NCI-H146 (cell line): ENCODE measurements around the gene NRTN.
"Not testable (repeated sequence)": the region's sequence is repeated elsewhere in the genome, so short reads cannot be mapped to it uniquely, and the experiment has no call there.

Experiments used
- DNase-seq: peaks from one replicate; lab custom pipeline; 2025; lab: John Stamatoyannopoulos, UW

NRTN gene, protein sequence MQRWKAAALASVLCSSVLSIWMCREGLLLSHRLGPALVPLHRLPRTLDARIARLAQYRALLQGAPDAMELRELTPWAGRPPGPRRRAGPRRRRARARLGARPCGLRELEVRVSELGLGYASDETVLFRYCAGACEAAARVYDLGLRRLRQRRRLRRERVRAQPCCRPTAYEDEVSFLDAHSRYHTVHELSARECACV

GRCh38 chr19:5804516-5805461 lies at the start of gene NRTN:
Gene NRTN (plus strand): TSS chr19:5805067. CDS start chr19:5824166, 19,099 bp downstream.
- DNase-seq, result peak; percentile 65

DNA sequence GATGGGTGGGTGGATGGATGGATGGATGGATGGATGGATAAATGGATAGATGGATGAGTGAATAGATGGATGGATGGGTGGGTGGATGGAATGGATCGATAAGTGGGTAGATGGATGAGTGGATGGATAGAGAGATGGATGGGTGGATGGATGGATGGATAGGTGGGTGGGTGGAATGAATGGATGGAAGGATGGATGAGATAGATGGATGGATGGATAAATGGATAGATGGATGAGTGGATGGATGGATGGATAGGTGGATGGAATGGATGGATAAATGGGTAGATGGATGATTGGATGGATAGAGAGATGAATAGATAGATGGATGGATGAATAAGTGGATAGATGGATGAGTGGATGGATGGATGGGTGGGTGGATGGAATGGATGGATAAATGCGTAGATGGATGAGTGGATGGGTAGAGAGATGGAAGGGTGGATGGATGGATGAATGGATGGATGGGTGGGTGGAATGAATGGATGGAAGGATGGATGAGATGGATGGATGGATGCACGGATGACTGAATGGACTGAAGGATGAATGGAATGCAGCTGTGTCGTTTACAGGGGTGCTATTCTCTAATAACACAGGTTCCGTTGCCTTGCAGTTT lies 42.2 kb upstream of the NRTN start:
- DNase-seq, result no peak

GRCh38 chr19:5765220-5765619 lies 39.6 kb upstream of the NRTN start:
- no peak for DNase-seq

GRCh38 chr19:5767949-5768348 lies 36.9 kb upstream of the NRTN start:
- DNase-seq, result no peak

DNA sequence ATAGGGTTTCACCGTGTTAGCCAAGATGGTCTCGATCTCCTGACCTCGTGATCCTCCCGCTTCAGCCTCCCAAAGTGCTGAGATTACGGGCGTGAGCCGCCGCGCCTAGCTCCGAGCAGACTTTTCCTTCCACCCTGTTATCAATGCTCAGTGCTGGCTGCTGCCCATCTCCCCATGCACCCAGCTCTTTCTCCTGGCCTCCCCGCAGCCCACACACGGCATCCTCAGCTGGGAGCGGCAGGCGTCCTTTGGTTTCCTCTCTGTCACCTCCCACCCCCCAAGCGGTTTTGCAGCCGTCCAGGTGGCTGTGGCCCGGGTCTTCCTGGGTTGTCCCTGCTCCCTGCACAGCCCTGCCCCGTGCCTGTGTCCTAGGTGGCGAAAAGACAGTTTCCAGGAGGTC lies 32.5 kb upstream of the NRTN start:
- DNase-seq, result no peak

GRCh38 chr19:5773276-5773675 lies 31.6 kb upstream of the NRTN start:
- no peak for DNase-seq

GRCh38 chr19:5774921-5775320 lies 29.9 kb upstream of the NRTN start:
- DNase-seq, result no peak

- DNase-seq, result no peak
Measured at GRCh38 chr19:5775668-5776309, 29.1 kb upstream of the NRTN start.

GRCh38 chr19:5778402-5778801 lies 26.5 kb upstream of the NRTN start:
- DNase-seq, result no peak

DNA sequence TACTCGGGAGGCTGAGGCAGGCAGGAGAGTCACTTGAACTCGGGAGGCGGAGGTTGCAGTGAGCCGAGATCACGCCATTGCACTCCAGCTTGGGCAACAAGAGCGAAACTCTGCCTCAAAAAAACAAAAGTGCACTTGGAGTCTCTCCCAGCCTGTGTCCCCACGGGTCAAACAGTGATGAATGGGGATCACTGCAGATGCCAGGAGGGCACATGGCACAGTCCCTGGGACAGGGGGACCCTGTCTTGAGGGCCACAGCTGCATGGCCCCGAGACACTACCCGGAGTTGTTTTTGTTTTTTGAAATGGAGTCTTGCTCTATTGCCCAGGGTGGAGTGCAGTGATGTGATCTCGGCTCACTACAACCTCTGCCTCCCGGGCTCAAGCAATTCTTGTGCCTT lies 24.0 kb upstream of the NRTN start:
- DNase-seq, result not testable (repeated sequence)

GRCh38 chr19:5782322-5782721 lies 22.5 kb upstream of the NRTN start:
- no peak for DNase-seq

GRCh38 chr19:5782945-5783919 lies 21.6 kb upstream of the NRTN start:
- no peak for DNase-seq

- DNase-seq, result no peak
Measured at GRCh38 chr19:5784581-5785147, 20.2 kb upstream of the NRTN start, which contains the start of gene PRR22. Gene PRR22 (minus strand): TSS chr19:5784746. CDS start chr19:5784660, 86 bp downstream.

- no peak for DNase-seq
Measured at GRCh38 chr19:5785423-5785822, 19.4 kb upstream of the NRTN start.

DNA sequence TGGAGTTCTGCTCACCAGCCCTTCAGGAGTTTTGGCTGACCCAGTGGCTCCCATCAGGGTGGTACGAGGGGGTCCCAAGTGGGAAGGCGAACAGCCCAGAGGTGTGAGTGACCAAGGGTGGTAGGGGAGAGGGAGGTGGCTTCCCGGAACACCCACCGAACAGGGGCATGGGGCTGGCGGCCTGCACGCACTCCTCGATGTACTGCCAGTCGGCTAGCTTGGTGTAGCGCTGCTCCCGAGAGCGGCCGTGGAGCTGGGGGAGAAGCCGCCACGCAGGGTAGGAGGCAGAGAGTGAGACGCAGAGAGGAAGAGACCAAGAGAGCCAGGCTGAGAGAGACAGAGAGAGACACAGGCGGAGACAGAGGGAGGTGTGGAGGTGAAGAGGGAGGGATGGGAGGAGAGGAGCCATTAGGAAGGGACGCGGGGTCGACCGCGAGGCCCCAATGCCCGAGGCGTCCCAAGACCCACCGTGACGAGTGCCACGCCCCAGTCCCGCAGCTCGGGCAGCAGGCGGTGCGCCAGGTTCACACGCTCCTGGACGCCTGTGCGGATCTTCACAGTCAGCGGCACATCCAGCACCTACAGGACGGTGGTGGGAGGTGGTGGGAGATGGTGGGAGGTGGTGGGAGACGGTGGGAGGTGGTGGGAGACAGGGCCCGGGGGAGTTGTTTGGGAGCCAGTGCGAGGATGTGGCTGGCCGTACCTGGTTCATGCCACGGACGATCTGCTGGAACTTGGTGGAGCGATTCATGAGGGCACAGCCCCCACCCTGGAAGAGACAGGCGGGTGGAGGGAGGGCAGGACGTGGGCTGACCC lies 18.1 kb upstream of the NRTN start:
- no peak for DNase-seq

DNA sequence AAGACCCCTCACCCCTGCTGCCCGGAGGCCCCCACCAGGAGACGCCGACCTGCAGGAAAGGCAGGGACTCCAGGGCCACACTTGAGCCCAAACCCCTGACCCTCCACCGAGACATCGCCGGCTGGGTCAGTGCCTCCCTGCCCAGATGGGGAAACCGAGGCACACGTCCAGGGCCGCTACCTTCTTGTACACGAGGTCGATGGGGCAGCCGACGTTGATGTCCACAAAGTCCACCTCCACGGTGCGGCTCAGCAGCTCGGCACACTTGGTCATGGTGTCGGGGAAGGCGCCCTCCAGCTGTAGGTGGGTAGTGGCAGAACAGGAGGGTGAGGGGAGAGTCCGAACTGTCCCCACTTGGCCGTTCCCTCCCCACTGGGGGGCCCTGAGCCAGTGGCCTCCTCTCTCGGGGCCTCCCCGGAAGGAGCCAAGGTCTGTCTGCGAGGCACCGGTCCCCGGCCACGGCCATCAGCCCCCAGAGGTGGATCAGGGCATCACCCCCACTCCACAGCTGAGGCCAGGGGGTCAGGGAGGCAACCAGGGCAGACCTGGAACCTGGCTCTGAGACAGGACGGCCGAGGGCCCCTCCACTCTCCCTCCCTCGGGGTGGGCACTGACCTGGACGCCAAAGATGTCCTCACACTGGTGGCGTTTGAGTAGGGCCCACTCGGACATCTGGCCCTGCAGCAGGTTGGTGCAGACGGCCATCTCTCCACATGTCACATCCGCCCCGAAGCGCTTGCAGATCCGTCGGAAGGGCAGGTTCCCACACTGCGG lies 17.3 kb upstream of the NRTN start:
- no peak for DNase-seq

GRCh38 chr19:5788422-5788821 lies 16.4 kb upstream of the NRTN start:
- no peak for DNase-seq

DNA sequence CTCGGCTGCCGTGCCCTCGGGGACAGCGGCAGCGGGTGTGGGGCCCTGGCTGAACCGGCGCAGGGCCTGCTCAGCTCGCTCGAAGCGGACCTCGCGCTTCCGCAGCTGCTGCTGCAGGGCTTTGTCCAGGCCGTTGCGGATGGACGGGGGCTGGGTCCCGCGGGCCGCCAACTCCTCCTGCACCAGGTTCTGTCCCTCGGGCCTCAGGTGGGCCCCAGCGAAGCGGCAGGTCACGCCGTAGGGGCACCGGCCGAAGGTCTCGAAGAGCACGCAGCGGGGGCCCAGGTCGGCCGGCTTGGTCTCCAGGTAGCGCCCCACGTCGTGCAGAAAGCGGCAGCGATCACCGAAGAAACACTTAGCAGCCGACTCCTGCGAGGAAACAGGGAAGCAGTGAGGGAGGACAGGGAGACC lies 15.5 kb upstream of the NRTN start:
- DNase-seq, result no peak
